ENCODE data around the gene UMAD1.

The UMAD1 gene

DNA sequence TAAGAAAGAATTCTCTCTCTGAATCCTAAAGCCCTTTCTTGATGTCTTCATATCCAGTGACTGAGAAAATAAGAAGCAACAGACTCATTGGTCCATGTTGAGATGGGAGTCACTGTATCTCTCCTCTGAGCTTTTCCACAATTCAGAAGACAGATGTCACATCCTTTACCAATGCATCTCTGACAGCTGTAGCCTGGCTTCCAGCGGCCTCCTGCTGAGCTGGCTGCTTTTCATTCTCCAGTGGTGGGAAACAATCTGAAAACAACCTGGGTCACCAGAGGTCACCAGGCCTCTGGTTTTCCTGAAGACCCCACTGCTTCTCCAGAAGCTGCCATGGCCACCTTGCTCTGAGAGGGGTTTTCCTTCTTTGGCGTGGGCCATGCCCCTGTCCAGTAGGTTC is 96.1 kb downstream of the UMAD1 start:
- no peak for DNase-seq

DNA sequence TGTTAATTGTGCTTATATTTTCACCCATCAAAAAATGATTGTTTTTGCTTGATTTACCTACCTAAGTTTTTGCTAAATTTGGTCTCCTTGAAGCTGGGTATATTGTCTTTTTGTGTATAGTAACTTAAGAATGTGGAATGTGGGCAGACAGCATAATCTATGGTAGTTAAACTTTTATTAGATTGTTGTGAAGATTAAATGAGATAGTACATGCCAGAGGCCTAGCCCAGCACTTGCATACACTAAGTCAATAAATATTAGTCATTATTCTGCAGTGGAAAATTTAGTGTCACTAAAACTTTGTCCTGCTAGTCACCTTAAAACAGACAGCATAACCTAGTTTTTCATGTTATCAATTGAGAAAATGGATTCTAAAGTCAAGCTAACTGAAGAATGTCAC is 97.1 kb downstream of the UMAD1 start:
- DNase-seq, result no peak

DNA sequence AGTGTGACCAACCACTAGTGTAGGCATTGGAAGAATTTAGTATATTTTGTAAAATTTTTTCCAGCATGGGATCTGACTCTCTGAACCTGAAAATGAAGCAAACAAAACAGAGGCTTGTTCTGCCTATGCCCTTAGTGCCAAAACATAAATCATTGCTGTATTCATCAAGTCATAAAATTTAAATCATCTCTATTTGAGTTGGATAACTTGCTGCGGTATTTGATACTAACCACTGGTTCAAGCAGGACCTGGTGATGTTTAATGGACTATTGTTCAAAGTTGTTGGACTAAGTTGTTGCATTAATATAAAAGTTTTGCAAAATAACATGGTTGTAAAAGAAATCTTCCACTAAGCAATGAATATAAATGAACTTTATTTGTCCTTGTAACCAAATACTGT is 97.6 kb downstream of the UMAD1 start:
- no peak for DNase-seq

DNA sequence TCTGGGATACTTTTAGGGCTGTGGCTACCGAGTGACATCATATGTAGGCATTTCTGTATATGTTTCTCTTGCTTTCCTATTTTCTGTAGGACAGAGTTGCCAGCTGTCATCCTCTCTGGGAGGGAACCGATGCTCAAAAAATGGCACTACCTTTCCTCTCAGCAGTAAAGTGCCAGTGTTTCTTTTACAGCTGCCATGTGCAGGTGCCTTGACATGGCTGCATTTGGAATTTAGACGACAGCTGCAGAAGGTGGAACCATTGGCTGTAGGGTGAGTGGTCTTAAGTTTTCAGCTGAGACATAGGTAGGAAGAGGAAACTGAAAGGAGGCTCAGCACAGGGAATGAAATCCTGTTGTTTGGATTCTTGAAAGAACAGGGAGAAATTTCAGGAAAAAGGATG is 98.1 kb downstream of the UMAD1 start:
- DNase-seq, result no peak

DNA sequence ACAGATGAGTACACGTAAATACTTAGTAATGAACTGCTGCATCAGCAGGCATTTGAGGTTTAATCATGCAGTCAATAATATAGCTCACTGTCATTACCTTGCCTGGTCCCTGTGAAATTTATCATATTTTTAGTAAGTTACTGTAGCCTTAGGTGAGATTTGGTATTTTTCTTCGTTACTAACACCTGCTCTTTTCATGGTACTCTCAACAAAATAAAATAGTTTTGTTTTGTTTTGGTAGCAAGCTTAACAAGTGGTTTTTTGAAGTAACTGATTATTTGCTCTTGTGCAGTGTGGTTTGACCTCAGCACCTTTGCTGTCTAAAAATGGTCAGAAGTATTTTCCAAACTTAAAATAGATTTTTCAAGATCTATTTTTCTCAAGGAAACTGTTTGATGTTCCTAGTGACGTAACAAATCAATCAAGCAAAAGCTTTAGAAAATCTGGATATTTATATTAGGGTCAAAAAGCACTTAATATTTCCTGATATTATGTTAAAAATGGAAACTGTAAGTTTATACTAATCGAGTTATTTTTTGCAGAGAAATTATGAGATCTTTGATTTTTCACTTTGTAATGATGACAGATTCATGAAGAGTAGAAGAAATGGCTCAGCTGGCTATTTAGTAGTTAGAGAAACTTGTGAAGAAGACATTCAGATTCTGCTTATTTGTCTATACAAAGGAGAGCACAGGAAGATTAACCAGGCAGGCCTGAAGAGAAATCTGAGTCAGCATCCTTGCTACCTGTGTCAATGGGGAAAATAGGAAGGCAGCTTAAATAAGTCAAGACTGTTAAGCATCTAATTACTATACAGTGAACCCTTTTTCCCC is 98.9 kb downstream of the UMAD1 start:
- DNase-seq, result no peak

DNA sequence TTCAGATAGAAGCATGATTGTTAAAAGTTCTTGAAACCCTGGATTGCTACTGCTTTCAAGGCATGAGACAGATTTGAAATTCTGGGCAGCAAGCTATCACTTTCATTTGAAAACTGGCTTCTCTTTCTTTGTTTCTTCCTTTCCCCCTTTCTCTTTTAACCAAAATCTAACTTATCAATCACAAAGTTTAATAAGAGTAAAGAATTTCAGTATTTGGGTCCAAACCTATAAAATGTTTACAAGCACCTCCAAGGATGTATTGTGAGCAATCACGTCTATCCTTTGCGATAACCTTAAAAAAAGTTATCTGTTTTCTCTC is 99.4 kb downstream of the UMAD1 start:
- DNase-seq, result no peak

DNA sequence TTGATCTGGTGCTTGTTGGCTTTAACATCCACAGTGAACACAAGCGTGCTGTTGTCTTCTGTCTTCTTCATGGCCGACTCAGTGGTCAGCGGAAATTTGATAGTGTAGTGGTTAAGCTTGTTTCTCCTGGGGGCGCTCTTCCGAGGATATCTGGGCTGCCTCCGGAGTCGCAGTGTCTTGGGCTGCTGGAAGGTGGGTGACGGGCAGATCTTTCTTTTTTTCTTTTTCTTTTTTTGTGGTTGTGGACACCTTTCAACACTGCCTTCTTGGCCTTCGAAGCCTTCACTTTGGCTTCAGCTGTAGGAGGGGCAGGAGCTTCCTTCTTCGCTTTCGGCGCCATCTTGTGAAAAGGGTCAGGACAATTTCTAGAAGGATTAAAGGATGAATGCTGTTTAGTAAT is 101.7 kb downstream of the UMAD1 start:
- no peak for DNase-seq

DNA sequence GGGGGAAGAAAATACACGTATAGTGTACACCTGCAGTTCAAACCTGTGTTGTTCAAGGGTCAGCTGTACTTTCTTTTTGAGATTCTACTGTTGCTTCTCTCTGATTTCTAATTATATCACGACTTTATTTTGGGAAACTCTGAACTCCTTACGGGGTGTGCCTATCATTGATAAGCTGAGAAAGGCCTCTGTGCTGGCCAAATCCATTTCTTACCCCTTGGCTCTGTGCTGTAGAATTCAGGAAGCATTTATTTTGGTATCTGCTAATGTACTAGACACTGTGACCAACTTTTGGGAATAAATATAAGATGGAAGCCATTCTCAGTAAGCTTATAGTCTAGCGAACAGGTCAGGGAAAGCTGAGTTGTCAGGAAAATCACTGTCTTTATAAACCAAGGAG is 104.7 kb downstream of the UMAD1 start:
- no peak for DNase-seq

DNA sequence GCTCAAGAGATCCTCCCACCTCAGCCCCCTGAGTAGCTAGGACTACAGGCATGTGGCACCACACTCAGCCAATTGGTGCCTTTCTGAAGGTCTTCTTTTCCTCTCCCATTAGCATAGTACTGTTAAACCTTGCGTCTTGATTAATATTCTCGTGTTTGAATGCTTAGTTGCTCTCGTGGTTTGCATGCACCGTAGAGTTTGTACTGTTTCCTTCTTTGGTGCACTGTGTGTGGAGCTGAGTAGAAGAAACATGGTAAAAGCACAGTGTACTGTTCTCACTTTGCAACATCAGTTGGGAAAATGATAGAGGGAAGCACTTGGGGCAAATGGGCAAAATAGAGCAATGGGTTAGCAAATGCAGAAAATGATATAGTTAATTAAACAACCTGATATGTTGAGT is 105.4 kb downstream of the UMAD1 start:
- DNase-seq, result no peak

DNA sequence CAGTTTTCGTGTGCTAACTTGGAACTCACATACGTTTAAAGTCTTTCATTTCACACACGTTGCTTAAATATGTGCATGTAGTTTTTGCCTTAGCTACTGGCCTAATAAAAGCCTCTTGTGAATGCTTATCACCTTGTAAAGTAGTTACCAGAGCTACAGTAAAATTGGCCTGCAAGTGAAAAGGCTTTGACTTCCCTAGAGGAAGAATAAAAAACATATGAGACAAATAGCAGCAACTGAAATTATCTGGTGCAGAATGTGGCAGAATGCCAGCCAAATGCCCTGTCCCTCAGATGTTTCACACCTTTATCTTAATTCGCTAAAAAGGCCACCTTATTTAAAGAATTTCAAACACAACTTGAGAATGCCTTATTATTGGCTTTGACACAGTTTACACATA is 105.9 kb downstream of the UMAD1 start:
- DNase-seq, result peak; percentile 26

DNA sequence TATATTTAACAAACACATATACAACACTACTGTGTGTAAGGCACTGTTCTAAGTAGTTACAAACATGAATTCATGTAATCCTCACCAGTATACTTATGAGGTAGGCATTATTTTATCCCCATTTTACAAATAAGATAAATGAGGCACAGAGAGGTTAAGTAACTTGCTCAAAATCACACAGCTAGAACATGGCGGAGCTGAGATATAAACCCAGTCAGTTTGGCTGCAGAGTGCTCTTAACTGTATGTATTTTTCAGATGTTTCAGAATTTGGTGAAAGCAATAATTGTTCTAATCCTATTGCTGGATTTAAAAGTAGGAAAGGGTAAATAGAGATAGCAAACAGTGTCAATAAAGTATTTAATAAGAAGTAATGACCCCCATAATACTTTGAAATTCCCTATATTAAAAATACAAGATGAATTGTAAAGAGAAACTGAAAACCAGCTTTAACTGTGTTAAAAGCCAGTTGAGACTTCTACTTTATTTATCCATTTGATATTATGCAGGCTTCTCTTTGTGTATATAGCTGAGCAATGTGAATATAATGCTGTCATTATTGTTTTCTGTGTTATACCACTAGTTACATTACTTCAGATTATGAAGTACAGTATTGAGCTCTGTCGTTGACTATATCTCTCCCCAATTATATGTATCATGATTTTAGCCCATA is 110.2 kb downstream of the UMAD1 start:
- DNase-seq, result no peak

DNA sequence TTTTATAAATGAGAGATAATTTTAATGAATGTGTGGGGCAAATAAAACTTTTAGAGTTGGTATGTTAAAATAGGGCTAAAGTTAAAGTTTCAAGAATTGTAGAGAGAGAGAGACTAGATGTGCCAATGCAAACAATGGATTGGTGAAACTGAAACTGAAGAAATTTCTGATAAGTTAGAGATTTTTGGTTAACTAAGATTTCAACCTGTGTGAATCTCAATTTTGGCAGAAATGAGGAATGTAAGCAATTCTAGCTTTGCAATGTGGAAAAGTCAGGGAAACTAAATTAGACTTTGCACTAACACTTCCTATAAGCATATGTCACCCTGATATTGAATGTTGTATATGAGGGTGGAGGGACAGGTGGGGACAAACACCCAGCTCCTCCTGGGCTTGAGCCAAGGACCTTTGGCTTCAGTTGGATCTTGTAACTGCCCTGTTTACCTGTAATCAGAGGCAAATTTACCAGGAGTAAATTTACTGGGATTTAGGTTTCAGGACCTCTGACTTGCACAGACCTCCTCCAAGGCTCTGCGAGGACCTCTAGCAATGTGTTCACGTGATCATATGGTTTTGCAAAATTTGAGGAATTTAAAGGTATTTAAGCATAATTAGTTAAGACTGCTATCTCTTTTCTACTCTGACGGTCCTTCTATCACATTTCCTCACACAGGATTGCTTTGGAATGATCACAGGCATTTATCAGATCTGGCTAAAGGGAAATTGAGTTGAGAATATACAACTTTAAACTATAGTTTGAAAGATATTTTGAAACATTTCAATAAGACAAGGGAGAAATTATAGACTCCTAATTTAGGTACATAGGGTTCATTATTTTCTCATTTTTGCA is 110.9 kb downstream of the UMAD1 start:
- no peak for DNase-seq

DNA sequence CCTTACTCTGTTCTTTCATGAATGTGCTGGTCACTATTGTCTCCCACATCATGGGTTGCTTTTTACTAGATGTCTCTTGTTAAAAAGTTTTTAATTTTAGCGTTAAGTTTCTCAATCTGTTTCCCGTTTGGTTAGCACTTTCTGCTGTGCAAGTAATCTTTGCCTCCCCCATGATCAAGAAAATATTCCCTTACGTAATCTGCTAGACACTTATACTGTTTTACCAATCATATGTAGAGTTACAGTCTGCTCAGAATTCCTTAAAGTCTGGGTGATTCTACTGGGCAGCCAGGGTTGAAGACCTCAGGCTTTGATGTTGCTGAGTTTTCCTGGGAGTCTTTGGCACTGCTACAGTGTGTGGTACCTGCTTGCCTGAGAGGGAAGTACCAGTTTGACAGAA is 116.0 kb downstream of the UMAD1 start:
- no peak for DNase-seq

DNA sequence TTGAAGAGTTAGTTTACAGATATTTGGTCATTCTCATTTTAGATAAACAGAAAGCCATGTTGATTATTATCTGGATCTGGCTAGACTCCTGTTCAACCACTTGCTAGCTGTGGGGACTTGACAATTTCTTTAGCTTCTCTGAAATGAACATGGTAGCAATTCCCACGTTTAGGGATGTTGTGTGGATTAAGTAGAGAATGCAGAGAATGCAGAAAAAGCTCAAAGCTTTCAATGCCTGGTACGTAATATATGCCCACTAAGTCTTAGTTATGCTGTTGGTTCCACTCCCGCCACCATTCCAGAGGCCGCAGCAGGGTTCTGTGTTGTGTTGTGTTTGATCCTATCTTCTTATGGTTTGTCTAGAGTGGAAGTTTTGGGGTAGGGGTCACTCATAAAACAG is 117.0 kb downstream of the UMAD1 start:
- no peak for DNase-seq

DNA sequence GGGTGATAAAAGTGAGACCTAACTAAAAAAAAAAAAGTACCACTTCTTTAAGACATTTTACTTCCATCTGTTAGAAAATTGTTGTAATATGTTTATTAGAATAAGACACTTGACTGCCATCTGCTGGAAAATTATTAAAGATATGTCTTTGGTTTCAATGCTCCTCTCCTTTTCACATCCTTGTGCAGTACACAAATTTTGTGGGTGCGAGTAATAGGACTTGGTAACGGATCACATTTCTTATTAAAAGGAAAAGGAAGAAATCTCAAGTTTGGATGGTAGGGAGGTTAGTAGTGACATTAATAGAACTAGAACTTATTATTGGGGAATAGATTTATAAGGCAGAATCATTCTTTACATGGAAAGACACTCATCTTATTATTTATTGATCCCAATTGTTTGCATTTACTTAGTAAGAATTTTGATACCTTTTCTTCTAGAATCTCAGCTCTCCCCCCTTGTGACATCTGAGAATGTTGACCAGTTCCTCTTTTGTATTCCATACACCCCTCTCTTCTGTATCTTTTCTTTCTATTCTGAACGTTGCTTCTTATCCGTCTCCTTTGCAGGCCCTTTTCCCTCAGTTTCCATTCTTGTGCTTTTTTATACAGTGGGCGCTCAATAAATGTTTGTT is 120.9 kb downstream of the UMAD1 start:
- DNase-seq, result peak; percentile 50

DNA sequence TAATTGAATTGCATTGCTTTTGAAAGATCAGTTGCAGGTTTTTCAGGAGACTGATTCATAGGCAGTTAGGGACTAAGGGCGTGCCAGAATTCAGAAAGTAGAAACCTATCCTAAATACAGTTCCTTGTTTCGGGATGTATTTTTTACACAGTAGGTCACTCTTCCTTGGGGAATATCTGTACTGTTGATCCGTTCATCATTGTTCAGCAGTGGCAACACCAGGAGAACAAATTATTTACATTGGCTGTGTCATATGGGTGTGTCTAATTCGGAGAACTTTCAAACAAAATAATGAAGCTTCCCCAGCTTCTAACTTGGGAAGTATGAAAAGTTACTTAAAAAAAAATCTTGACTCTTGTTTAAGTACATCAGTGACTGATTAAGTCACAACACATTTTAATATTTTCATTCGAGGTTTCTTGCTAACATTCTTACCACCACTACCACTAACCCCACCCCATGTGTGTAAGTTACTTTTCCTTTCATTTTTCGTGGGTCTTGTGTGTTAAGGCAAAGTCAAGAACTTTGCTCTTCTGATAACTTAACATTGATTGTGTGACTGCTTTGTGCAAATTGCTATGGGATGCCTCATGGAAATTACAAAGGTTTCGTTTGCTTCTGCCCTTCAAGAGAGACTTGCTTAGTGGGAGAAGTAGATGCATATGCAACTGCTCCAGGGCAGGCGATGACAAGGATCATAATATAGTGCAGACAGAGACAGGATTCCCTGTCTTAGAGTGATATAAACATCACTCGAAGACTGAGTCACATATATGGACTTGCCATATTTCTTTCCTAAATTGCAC is 121.6 kb downstream of the UMAD1 start:
- no peak for DNase-seq

DNA sequence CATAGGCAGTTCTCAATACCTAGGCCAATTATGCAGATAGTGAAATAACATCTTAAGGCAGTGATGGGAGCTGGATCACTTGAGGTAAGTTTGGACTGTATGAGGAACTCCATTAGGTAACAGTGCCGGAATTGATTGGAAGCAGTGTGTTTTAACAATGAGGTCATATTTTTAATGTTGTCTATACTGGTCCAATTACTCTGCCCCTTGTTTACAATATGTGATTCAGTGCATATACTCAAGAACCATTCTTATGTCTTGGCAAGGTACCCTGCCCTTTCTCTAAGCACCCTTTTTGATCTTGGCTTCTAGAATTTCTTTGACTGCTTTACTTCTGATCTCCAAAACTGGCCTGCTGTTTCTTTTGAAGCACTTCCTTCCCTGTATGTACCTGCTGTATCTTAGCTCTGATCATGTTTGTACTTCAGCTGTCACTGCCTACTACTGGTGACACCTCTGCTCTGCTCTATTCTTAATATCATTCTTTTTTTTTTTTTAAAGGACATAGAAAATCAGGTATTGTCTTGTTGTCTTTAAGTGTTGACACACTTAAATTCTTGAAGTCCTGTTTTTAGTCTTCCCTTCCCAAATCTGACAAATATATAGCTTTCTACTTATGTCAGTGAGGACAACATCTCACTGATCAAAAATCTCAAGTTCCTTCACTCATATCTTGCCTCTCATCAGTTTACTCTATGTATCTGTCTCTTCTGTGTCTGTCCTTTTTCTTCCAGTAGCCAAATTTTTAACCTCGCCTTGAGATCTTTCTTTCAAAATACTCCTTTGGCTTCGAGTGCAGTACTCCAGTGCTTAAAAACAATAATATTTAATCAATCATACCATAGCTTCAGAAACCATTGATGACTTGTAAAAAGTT is 124.2 kb downstream of the UMAD1 start:
- no peak for DNase-seq

DNA sequence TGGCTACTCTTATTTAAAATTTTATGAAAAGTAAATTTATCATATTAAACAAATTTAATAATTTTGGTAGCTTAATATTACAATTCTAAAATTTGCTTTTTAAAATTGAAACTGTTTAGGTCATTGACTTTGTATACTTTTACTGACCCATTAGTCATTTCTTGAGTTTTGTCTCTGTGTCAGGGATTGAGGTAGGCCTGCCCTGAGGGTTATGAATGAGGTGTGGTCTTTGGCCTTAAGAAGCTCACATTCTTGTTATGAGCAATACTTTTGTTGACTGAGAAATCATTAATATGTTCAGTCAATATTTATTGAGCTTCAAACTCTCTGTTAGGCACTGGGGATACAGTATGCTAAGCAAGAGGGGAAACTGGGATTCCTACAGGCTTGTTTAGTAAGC is 124.9 kb downstream of the UMAD1 start:
- DNase-seq, result no peak

DNA sequence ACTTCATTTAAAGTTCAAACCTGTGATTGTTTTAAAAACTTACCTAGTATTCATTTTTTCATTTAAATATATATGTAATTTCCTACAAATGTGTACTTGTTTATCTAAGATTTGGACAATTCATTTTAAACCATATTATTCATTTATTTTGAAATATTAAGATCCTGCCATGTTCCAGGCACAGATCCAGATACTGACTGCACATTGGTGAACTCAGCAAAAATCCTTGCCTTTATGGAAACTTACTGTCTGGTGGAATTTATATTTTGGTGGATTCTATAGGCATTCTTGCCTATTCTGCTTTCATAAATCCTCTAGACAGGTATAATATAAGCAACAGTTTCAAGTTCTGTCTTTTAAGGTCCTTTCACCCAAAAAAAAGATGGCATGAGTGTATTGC is 126.1 kb downstream of the UMAD1 start:
- DNase-seq, result no peak

DNA sequence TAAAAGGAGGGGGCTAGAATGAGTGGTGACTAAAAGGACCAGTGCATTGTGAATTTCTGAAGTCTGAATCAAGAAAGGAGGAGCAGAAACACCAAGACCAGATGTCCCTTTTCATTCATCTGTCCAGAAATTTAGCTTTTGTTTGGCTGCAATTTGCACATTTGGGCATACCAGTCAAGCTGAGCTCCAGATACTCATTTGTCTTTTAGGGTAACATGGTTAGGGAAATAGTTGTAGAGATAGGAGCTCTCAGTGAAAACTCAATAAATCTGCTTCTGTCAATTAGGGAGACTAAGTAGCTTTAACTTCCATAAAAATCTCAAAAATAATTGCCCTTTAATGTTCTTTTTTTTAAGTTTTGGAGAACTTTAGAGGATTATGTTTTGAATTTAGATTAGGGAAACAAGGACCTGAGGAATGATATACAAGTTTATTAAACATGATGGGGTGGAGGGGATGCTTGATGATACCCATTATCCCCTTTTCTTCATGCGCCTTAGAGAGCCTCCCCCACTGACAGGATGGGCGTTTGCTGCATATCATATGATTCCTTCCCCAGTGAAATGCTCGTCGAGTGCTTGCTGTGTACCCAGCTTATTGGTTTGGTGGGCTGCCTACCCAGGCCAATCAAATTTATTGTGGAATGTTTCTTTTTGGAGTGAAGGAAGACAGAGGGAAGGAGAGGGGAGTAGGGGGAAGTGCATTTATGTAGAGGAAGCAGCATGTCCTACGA is 128.6 kb downstream of the UMAD1 start:
- DNase-seq, result no peak

Measured in NCI-H1417 treated with DMSO at 0.1 percent for 48 hours (cell line).